Mesothelial cell of epicardium (in vitro differentiated cells): ENCODE measurements around the gene PRDM16. TPM values are rescaled to one million over a fixed set of nuclear protein-coding genes. Genes with fewer than 3 reads are reported as not detected.

Experiments used
- DNase-seq, 2 experiments: peaks; one replicate each; pipeline ENCODE4 v3.0.0; 2021; ENCODE audit warnings: low spot score in 2 of 2; ENCODE audit not compliant: unreplicated experiment in 2 of 2
- H3K27ac Mint-ChIP-seq: 2 replicates; pipeline ENCODE4 v1.8.0; 2021; ENCODE audit warnings: mixed read lengths
- H3K27me3 Mint-ChIP-seq: 2 replicates; pipeline ENCODE4 v1.8.0; 2021; ENCODE audit warnings: low read depth, mixed read lengths
- H3K36me3 Mint-ChIP-seq: 2 replicates; pipeline ENCODE4 v1.8.0; 2021; ENCODE audit warnings: mixed read lengths
- H3K4me1 Mint-ChIP-seq: 2 replicates; pipeline ENCODE4 v1.8.0; 2021; ENCODE audit warnings: mixed read lengths
- H3K4me3 Mint-ChIP-seq: 2 replicates; pipeline ENCODE4 v1.8.0; 2021; ENCODE audit warnings: mild to moderate bottlenecking, moderate library complexity, mixed read lengths
- H3K9me3 Mint-ChIP-seq: 2 replicates; pipeline ENCODE4 v1.8.0; 2021; ENCODE audit warnings: mixed read lengths
- CTCF ChIP-seq: fragments of 200-600 bp; sonication (generic); IDR thresholded peaks from one replicate; pipeline ENCODE4 v1.5.0; 2021; ENCODE audit warnings: antibody characterized with exemption; ENCODE audit not compliant: unreplicated experiment
- total RNA-seq: library from RNA; stranded (reverse); gene quantifications from 3 replicates; pipeline ENCODE4 v1.2.1, GENCODE V29; 2021

The PRDM16 gene
- total RNA-seq, 1 donor from 2014 or later, result 1.4 TPM

GRCh38 chr1:3261007-3261968 lies 192.3 kb downstream of the PRDM16 start:
- peaks cover 4% of the 10 kb centered on the region for H3K9me3 Mint-ChIP-seq
- no peak overlapping the region for H3K4me3 Mint-ChIP-seq
- DNase-seq, result no peak
- peaks cover 4% of the 10 kb centered on the region for H3K4me1 Mint-ChIP-seq
- no peak overlapping the region for H3K27ac Mint-ChIP-seq
- H3K36me3 Mint-ChIP-seq, result no peaks in the 10 kb centered on the region
- no peak for TF ChIP-seq CTCF
- peaks cover 53% of the 10 kb centered on the region for H3K27me3 Mint-ChIP-seq

- H3K27me3 Mint-ChIP-seq, result peaks cover 56% of the 10 kb centered on the region
- no peaks in the 10 kb centered on the region for H3K36me3 Mint-ChIP-seq
- peaks cover 4% of the 10 kb centered on the region for H3K4me1 Mint-ChIP-seq
These were observed 193.1 kb downstream of the PRDM16 start for GRCh38 chr1:3261969-3262579.

GRCh38 chr1:3262681-3263286 lies 193.8 kb downstream of the PRDM16 start:
- H3K27me3 Mint-ChIP-seq, result peaks cover 55% of the 10 kb centered on the region
- DNase-seq, result no peak
- peaks cover 4% of the 10 kb centered on the region for H3K9me3 Mint-ChIP-seq
- H3K36me3 Mint-ChIP-seq, result no peaks in the 10 kb centered on the region
- peaks cover 4% of the 10 kb centered on the region for H3K4me1 Mint-ChIP-seq
- TF ChIP-seq CTCF, result no peak
- no peak overlapping the region for H3K4me3 Mint-ChIP-seq
- no peak overlapping the region for H3K27ac Mint-ChIP-seq

More at GRCh38 chr1:3261969-3262579, 193.1 kb downstream of the PRDM16 start:
- Mint-ChIP-seq H3K27ac (no peak overlapping the region), H3K9me3 (peaks cover 4% of the 10 kb centered on the region), H3K4me3 (no peak overlapping the region)
- no peak for DNase-seq
- no peak for TF ChIP-seq CTCF

- Mint-ChIP-seq H3K4me3 (no peak overlapping the region), H3K27ac (no peak overlapping the region), H3K36me3 (no peaks in the 10 kb centered on the region), H3K27me3 (peaks cover 56% of the 10 kb centered on the region), H3K4me1 (peaks cover under 1% of the 10 kb centered on the region), H3K9me3 (peaks cover 4% of the 10 kb centered on the region)
- no peak for DNase-seq
- TF ChIP-seq CTCF, result no peak
These were observed 194.8 kb downstream of the PRDM16 start for GRCh38 chr1:3263790-3264189.

- DNase-seq, result no peak
- Mint-ChIP-seq H3K36me3 (no peaks in the 10 kb centered on the region), H3K27me3 (peaks cover 60% of the 10 kb centered on the region), H3K4me3 (no peak overlapping the region), H3K9me3 (peaks cover 4% of the 10 kb centered on the region), H3K4me1 (no peaks in the 10 kb centered on the region), H3K27ac (no peak overlapping the region)
- TF ChIP-seq CTCF, result no peak
These were observed 195.5 kb downstream of the PRDM16 start for GRCh38 chr1:3264456-3264855.
